Keratinocyte (primary cell): ENCODE data around the gene MAGI1. TPM values are rescaled to one million over a fixed set of nuclear protein-coding genes. Genes with fewer than 3 reads are reported as not detected.

Experiments used
- DNase-seq: peaks from one replicate; pipeline ENCODE4 v3.0.0-alpha.2; 2011; ENCODE audit warnings: low read depth, missing footprints, low spot score
- FAIRE-seq: peaks from 2 replicates; lab custom pipeline; 2011; peaks lifted over from hg19 to GRCh38; lab: Jason Lieb, UNC
- H2AFZ ChIP-seq: 2 replicates; pipeline ENCODE4 v1.6.0; 2012; ENCODE audit warnings: low read length, control low read depth, inconsistent platforms; ENCODE audit not compliant: control insufficient read depth
- H3K27ac ChIP-seq: 2 replicates; pipeline ENCODE4 v1.5.1; 2011; ENCODE audit warnings: low read length; ENCODE audit not compliant: control insufficient read depth, insufficient read depth
- H3K27me3 ChIP-seq: 3 replicates; pipeline ENCODE4 v1.6.0; 2011; ENCODE audit warnings: low read length; ENCODE audit not compliant: control insufficient read depth, insufficient read depth; ENCODE audit errors: extremely low read depth
- H3K36me3 ChIP-seq, 2 experiments: 2 replicates in 1 of 2; 3 replicates in 1 of 2; pipeline ENCODE4 v1.5.1; 2011; ENCODE audit warnings: low read length in 2 of 2, mild to moderate bottlenecking in 1 of 2; ENCODE audit not compliant: control insufficient read depth in 2 of 2, insufficient read depth in 2 of 2; ENCODE audit errors: extremely low read depth in 1 of 2
- H3K4me1 ChIP-seq: 3 replicates; pipeline ENCODE4 v1.5.1; 2011; ENCODE audit warnings: low read length; ENCODE audit not compliant: control insufficient read depth, insufficient read depth; ENCODE audit errors: extremely low read depth
- H3K4me2 ChIP-seq: 3 replicates; pipeline ENCODE4 v1.6.0; 2011; ENCODE audit warnings: low read depth, low read length; ENCODE audit not compliant: control insufficient read depth, insufficient read depth; ENCODE audit errors: extremely low read depth
- H3K4me3 ChIP-seq, 3 experiments: fragments of 200-600 bp in 1 of 3; sonication (generic) in 1 of 3; 2 replicates in 2 of 3; 3 replicates in 1 of 3; pipeline ENCODE4 v1.5.1; 2011 to 2016; ENCODE audit warnings: low read length in 3 of 3, mild to moderate bottlenecking in 3 of 3, control low read depth in 2 of 3, inconsistent platforms in 1 of 3, low read depth in 1 of 3, mixed read lengths in 1 of 3, mixed run types in 1 of 3, moderate library complexity in 1 of 3; ENCODE audit not compliant: control insufficient read depth in 2 of 3, insufficient read depth in 2 of 3; ENCODE audit errors: extremely low read depth in 1 of 3
- H3K79me2 ChIP-seq: 2 replicates; pipeline ENCODE4 v1.6.0; 2012; ENCODE audit warnings: low read length; ENCODE audit not compliant: control insufficient read depth, insufficient read depth
- H3K9ac ChIP-seq: 3 replicates; pipeline ENCODE4 v1.6.0; 2011; ENCODE audit warnings: low read length; ENCODE audit not compliant: control insufficient read depth, insufficient read depth; ENCODE audit errors: extremely low read depth
- H3K9me1 ChIP-seq: 3 replicates; pipeline ENCODE4 v1.6.0; 2011; ENCODE audit warnings: low read length; ENCODE audit not compliant: control insufficient read depth, insufficient read depth; ENCODE audit errors: extremely low read depth
- H3K9me3 ChIP-seq: 2 replicates; pipeline ENCODE4 v1.5.1; 2012; ENCODE audit warnings: low read depth, low read length; ENCODE audit not compliant: control insufficient read depth
- H4K20me1 ChIP-seq: 3 replicates; pipeline ENCODE4 v1.6.0; 2011; ENCODE audit warnings: low read length; ENCODE audit not compliant: control insufficient read depth, insufficient read depth; ENCODE audit errors: extremely low read depth
- EZH2 ChIP-seq: IDR thresholded peaks from one replicate; pipeline ENCODE4 v1.6.1; 2012; ENCODE audit warnings: inconsistent platforms, mild to moderate bottlenecking, low read length, moderate library complexity
- dilution Hi-C: fragments of 300-500 bp; cut with MboI; formaldehyde crosslinking; loops from one replicate; pipeline ENCODE4 v1.7.0; 2020; ENCODE audit warnings: low sequenced_read_pairs; ENCODE audit not compliant: extremely low pct_ligation_motif_present
- polyA plus RNA-seq, 5 experiments: library from polyadenylated mRNA; depleted of rRNA in 3 of 5; stranded (reverse) in 3 of 5; stranded (forward) in 1 of 5; unstranded in 1 of 5; fragments of >200 nt; gene quantifications; 1 replicate in 1 of 5; 2 replicates in 3 of 5; 3 replicates in 1 of 5; pipeline versions ENCODE4 v1.2.1 to v1.2.3, GENCODE V29; 2011 to 2012; ENCODE audit warnings: missing spikeins in 2 of 5, low read depth in 1 of 5, low replicate concordance in 1 of 5
- TF ChIP-seq, protein P1 (sequence below), 3 experiments: IDR thresholded peaks in 1 of 3; conservative IDR thresholded peaks in 1 of 3; optimal IDR thresholded peaks in 1 of 3; 2 replicates in 2 of 3; 3 replicates in 1 of 3; pipeline versions ENCODE3 to v1.5.1; 2011; ENCODE audit warnings: low read length in 3 of 3, mild to moderate bottlenecking in 3 of 3, moderate library complexity in 2 of 3, control low read depth in 1 of 3, inconsistent platforms in 1 of 3; ENCODE audit not compliant: insufficient read depth in 2 of 3; ENCODE audit errors: extremely low read depth in 1 of 3

MAGI1 gene
- polyA plus RNA-seq, 1 donor (not counting 4 experiments of a cell fraction or from before 2014, with no cell fraction given), result 10.9 TPM

DNA sequence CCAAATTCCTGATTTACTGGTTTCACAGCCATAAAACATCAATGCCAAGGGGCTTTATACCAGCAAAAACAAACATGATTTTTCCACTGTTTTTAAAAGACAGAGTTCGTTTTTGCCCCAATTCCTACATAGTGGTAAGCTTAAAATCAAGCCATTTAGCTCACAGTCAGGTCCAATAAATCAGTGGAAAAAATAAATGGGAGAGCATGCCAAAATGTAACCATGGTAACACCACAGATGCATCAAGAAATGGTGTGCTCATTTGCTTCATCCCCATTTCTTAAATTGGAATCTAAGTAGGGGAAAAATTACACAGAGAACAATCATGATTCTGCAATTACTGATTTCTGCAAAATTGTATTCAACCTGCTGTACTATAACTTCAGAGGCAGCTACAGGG, 418.8 kb downstream of the MAGI1 start:
- H2AFZ ChIP-seq, result no peak overlapping the region
- DNase-seq (no peak), FAIRE-seq (no peak)
- H3K4me2 ChIP-seq, result no peak overlapping the region
- H3K36me3 ChIP-seq, result no peaks in the 10 kb centered on the region
- TF ChIP-seq, protein P1, sequence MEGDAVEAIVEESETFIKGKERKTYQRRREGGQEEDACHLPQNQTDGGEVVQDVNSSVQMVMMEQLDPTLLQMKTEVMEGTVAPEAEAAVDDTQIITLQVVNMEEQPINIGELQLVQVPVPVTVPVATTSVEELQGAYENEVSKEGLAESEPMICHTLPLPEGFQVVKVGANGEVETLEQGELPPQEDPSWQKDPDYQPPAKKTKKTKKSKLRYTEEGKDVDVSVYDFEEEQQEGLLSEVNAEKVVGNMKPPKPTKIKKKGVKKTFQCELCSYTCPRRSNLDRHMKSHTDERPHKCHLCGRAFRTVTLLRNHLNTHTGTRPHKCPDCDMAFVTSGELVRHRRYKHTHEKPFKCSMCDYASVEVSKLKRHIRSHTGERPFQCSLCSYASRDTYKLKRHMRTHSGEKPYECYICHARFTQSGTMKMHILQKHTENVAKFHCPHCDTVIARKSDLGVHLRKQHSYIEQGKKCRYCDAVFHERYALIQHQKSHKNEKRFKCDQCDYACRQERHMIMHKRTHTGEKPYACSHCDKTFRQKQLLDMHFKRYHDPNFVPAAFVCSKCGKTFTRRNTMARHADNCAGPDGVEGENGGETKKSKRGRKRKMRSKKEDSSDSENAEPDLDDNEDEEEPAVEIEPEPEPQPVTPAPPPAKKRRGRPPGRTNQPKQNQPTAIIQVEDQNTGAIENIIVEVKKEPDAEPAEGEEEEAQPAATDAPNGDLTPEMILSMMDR (optimal IDR thresholded peaks at IDR 0.05 in 1 of 3, IDR thresholded peaks at IDR 0.05 in 1 of 3, conservative IDR thresholded peaks at IDR 0.05 in 1 of 3; ENCODE audit: extremely low read depth in 1 of 3, insufficient read depth in 2 of 3, low read length in 3 of 3), result no peak
- no peak for TF ChIP-seq EZH2
- no peak overlapping the region for H3K4me3 ChIP-seq
- dilution Hi-C loops, result no loop called here
- no peaks in the 10 kb centered on the region for H3K27me3 ChIP-seq
- H3K79me2 ChIP-seq, result no peaks in the 10 kb centered on the region
- no peak overlapping the region for H3K27ac ChIP-seq
- no peak overlapping the region for H3K9ac ChIP-seq
- peaks cover 5% of the 10 kb centered on the region for H3K4me1 ChIP-seq
- H3K9me1 ChIP-seq, result no peaks in the 10 kb centered on the region
- no peaks in the 10 kb centered on the region for H4K20me1 ChIP-seq
- no peaks in the 10 kb centered on the region for H3K9me3 ChIP-seq

DNA sequence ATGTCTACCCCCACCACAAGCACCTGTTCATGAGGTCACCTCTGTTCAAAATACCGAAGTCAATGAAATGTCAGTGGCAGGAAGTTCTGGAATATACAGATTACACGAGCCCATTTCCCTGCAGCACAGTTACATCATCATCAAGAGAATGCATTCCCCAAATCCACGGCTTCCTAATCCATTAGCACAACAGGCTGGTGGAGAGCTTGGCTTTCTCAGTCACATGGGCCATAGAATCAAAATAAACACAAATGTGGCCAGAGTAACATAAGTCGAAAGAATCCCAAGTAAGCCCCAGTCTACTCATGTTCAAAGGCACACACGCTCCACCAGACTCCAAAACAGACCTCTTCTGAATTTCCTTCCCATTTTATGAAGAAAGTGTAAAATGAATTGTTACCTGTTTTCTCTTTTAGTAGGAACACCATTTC, 419.3 kb downstream of the MAGI1 start:
- H3K36me3 ChIP-seq, result no peaks in the 10 kb centered on the region
- no peaks in the 10 kb centered on the region for H3K9me1 ChIP-seq
- DNase-seq (no peak), FAIRE-seq (no peak)
- H3K4me1 ChIP-seq, result peaks cover 5% of the 10 kb centered on the region
- H3K9me3 ChIP-seq, result no peaks in the 10 kb centered on the region
- no peak for TF ChIP-seq EZH2
- TF ChIP-seq, protein P1 (optimal IDR thresholded peaks at IDR 0.05 in 1 of 3, IDR thresholded peaks at IDR 0.05 in 1 of 3, conservative IDR thresholded peaks at IDR 0.05 in 1 of 3; ENCODE audit: extremely low read depth in 1 of 3, insufficient read depth in 2 of 3, low read length in 3 of 3), result no peak
- H4K20me1 ChIP-seq, result no peaks in the 10 kb centered on the region
- dilution Hi-C loops, result no loop called here
- H3K27me3 ChIP-seq, result no peaks in the 10 kb centered on the region
- no peak overlapping the region for H3K4me3 ChIP-seq
- H3K79me2 ChIP-seq, result no peaks in the 10 kb centered on the region
- no peak overlapping the region for H3K9ac ChIP-seq
- no peak overlapping the region for H3K27ac ChIP-seq
- no peak overlapping the region for H2AFZ ChIP-seq
- no peak overlapping the region for H3K4me2 ChIP-seq
